Tibial artery (tissue), 4 donors: ENCODE data around the gene ITGAD.

ENCODE experiments used
- DNase-seq, 2 donors: peaks; one replicate each; pipeline ENCODE4 v3.0.0-alpha.2; 2019
- H3K27ac ChIP-seq, 2 donors: fragments of 200-600 bp; sonication (generic) in 1 of 2; 1 replicate in 1 of 2; 2 replicates in 1 of 2; pipeline ENCODE4 v1.5.1; 2018 to 2019; ENCODE audit warnings: mild to moderate bottlenecking in 1 of 2
- H3K27me3 ChIP-seq, 2 donors: fragments of 200-600 bp; sonication (generic) in 1 of 2; one replicate each; pipeline versions ENCODE4 v1.5.1 to v1.6.0; 2016 to 2019
- H3K36me3 ChIP-seq, 3 donors: fragments of 200-600 bp; sonication (generic) in 2 of 3; one replicate each; pipeline ENCODE4 v1.5.1; 2016 to 2019; ENCODE audit warnings: mild to moderate bottlenecking in 2 of 3
- H3K4me1 ChIP-seq, 4 donors: fragments of 200-600 bp; sonication (generic) in 2 of 4; 1 replicate in 3 of 4; 2 replicates in 1 of 4; pipeline ENCODE4 v1.5.1; 2016 to 2019
- H3K4me3 ChIP-seq, 2 donors: fragments of 200-600 bp; sonication (generic) in 1 of 2; 1 replicate in 1 of 2; 2 replicates in 1 of 2; pipeline ENCODE4 v1.5.1; 2018 to 2019; ENCODE audit warnings: mild to moderate bottlenecking in 2 of 2
- H3K9me3 ChIP-seq, 3 donors: fragments of 200-600 bp; sonication (generic) in 1 of 3; one replicate each; pipeline ENCODE4 v1.5.1; 2016 to 2019
- intact Hi-C: fragments of 100-400 bp; cut with DNase I; formaldehyde crosslinking; loops from one replicate; pipeline ENCODE4 v1.15.0; 2023; ENCODE audit warnings: low total_unique reads
- TF ChIP-seq, protein P1 (sequence below), 2 experiments: fragments of 200-600 bp in 1 of 2; fragments of 450-650 bp in 1 of 2; IDR thresholded peaks; one replicate each; pipeline ENCODE4 v1.5.1; 2017 to 2019; ENCODE audit warnings: antibody characterized with exemption in 2 of 2, mild to moderate bottlenecking in 1 of 2, moderate library complexity in 1 of 2

ITGAD gene

GRCh38 chr16:31428279-31428597 is 35.1 kb downstream of the ITGAD start, which contains the start of gene COX6A2:
COX6A2 (minus strand) TSS chr16:31428360; CDS start chr16:31428325, 35 bp downstream.
- Histone ChIP-seq H3K36me3 (no peaks in the 10 kb centered on the region), H3K4me3 (peak within 1 kb of the TSS; percentile 44 to 56), H3K9me3 (no peaks in the 10 kb centered on the region), H3K27ac (peak within 1 kb of the TSS in 1 of 2 donors; percentile 60), H3K4me1 (peaks cover 0 to 9% (median 3%) of the 10 kb centered on the region in 4 donors), H3K27me3 (peaks cover 0 to 14% of the 10 kb centered on the region in 2 donors)
- DNase-seq: no peak
- intact Hi-C loops: no loop called here
- TF ChIP-seq, protein P1, sequence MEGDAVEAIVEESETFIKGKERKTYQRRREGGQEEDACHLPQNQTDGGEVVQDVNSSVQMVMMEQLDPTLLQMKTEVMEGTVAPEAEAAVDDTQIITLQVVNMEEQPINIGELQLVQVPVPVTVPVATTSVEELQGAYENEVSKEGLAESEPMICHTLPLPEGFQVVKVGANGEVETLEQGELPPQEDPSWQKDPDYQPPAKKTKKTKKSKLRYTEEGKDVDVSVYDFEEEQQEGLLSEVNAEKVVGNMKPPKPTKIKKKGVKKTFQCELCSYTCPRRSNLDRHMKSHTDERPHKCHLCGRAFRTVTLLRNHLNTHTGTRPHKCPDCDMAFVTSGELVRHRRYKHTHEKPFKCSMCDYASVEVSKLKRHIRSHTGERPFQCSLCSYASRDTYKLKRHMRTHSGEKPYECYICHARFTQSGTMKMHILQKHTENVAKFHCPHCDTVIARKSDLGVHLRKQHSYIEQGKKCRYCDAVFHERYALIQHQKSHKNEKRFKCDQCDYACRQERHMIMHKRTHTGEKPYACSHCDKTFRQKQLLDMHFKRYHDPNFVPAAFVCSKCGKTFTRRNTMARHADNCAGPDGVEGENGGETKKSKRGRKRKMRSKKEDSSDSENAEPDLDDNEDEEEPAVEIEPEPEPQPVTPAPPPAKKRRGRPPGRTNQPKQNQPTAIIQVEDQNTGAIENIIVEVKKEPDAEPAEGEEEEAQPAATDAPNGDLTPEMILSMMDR (IDR thresholded peaks at IDR 0.05): no peak

DNA sequence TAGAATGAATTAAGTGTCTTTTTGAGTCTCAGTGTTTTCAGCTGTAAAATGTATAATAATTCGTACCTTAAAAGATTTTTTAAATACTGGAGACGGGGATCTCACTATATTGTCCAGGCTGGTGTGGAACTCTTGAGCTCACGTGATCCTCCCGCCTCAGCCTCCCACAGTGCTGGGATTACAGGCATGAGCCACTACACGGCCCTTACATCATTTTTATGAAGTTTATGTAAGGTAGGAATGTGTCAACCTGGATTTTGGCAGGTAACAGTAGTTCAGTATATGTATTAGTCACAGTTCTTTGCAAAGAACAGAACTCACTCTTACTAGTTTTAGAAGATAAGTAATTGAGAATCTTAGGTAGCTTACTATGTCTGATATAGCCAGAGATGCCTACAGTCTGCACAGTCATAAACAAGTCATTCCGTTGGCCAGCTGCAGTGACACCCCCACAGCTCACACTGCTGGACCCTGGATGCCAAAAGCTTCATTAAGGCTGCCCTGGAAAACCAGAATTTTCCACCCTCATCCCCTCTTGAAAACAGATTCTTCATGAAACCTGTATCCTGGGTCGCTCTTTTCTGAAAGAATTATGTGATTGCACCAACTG is 35.6 kb downstream of the ITGAD start:
- H3K9me3 ChIP-seq: no peaks in the 10 kb centered on the region
- H3K36me3 ChIP-seq: no peaks in the 10 kb centered on the region
- no peak overlapping the region for H3K27ac ChIP-seq
- H3K27me3 ChIP-seq: peaks cover 0 to 14% of the 10 kb centered on the region in 2 donors
- peak in 1 of 2 donors; percentile 25 for DNase-seq
- H3K4me3 ChIP-seq: no peak overlapping the region
- intact Hi-C loops: no loop called here
- H3K4me1 ChIP-seq: peaks cover 0 to 9% (median 3%) of the 10 kb centered on the region in 4 donors
- TF ChIP-seq, protein P1 (IDR thresholded peaks at IDR 0.05): no peak

DNA sequence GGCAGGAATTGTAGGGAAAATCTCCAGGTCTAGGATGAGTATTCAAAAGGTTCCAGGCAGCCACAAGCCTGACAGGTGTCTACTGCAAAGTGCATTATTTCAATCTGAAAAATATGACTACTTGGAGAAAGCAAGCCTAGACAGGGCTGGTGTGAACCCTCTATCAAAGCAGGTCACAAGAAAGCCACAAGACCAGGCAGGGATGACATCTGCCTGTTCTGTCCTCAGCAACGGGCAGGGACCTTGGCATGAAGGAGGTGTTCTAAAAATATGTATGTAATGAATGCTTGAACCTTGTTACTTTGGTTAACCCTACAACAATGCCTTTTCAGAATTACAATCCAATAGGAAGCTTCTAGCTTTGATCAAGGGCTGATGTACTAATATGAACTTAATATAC is 36.2 kb downstream of the ITGAD start:
- H3K4me3 ChIP-seq: no peak overlapping the region
- H3K27me3 ChIP-seq: peaks cover 0 to 14% of the 10 kb centered on the region in 2 donors
- intact Hi-C loops: no loop called here
- peaks cover 0 to 9% (median 3%) of the 10 kb centered on the region in 4 donors for H3K4me1 ChIP-seq
- TF ChIP-seq, protein P1 (IDR thresholded peaks at IDR 0.05): no peak
- peak in 1 of 2 donors; percentile 9 for DNase-seq
- no peaks in the 10 kb centered on the region for H3K9me3 ChIP-seq
- no peak overlapping the region for H3K27ac ChIP-seq
- no peaks in the 10 kb centered on the region for H3K36me3 ChIP-seq

- DNase-seq: no peak
- H3K27ac ChIP-seq: no peak overlapping the region
- H3K4me1 ChIP-seq: peaks cover 0 to 9% (median 3%) of the 10 kb centered on the region in 4 donors
- intact Hi-C loops: no loop called here
- H3K9me3 ChIP-seq: no peaks in the 10 kb centered on the region
- H3K36me3 ChIP-seq: no peaks in the 10 kb centered on the region
- H3K4me3 ChIP-seq: no peak overlapping the region
- peaks cover 0 to 14% of the 10 kb centered on the region in 2 donors for H3K27me3 ChIP-seq
- TF ChIP-seq, protein P1 (IDR thresholded peaks at IDR 0.05): no peak
Observed at GRCh38 chr16:31429796-31430195, 36.7 kb downstream of the ITGAD start.

GRCh38 chr16:31430380-31431052 is 37.4 kb downstream of the ITGAD start:
- peak in 1 of 2 donors; percentile 32 for DNase-seq
- TF ChIP-seq, protein P1 (IDR thresholded peaks at IDR 0.05): no peak
- H3K4me3 ChIP-seq: no peak overlapping the region
- H3K9me3 ChIP-seq: no peaks in the 10 kb centered on the region
- H3K36me3 ChIP-seq: peaks cover 0 to under 1% (median 0%) of the 10 kb centered on the region in 3 donors
- no peak overlapping the region for H3K27ac ChIP-seq
- intact Hi-C loops: no loop called here
- peaks cover 0 to 9% (median 3%) of the 10 kb centered on the region in 4 donors for H3K4me1 ChIP-seq
- H3K27me3 ChIP-seq: peaks cover 0 to 14% of the 10 kb centered on the region in 2 donors
